IMR-90 (cell line): ENCODE data around the gene ZSCAN18. TPM values are rescaled to one million over a fixed set of nuclear protein-coding genes. Genes with fewer than 3 reads are reported as not detected.

Experiments used
- ATAC-seq: fragments of 200-7000 bp; cut with Tn5 transposase; 2 replicates; pipeline ENCODE4 v1.9.1; 2020; ENCODE audit warnings: low read depth, mild to moderate bottlenecking, moderate library complexity
- BruUV-seq: library from RNA; stranded (reverse); fragments of 400-500 nt; replicated peaks from 2 replicates; lab custom pipeline; 2021; lab: Mats Ljungman, UMichigan
- CTCF ChIA-PET: fragments of 300-600 bp; formaldehyde crosslinking; extraction: SDS; loops from one replicate; lab custom pipeline; 2021; ENCODE audit warnings: antibody characterized with exemption; lab: Yijun Ruan, JAX
- POLR2A ChIA-PET: fragments of 300-600 bp; sonication (Branson Sonifier 250); formaldehyde crosslinking; loops from one replicate; lab custom pipeline; 2022; ENCODE audit warnings: antibody characterized with exemption; ENCODE audit not compliant: unreplicated experiment; lab: Charles Lee
- DNase-seq: peaks from one replicate; pipeline ENCODE4 v3.0.0; 2013
- H2AFZ ChIP-seq: replicated peaks from 2 replicates; pipeline ENCODE3; 2013; ENCODE audit warnings: low read length, mild to moderate bottlenecking; ENCODE audit not compliant: poor library complexity
- H2AK5ac ChIP-seq: 2 replicates; pipeline ENCODE4 v1.6.1; 2013; ENCODE audit warnings: low read depth, low read length, inconsistent platforms
- H2AK9ac ChIP-seq: replicated peaks from 2 replicates; pipeline ENCODE3; 2013; ENCODE audit warnings: mild to moderate bottlenecking, low read depth, low read length, moderate library complexity; ENCODE audit not compliant: poor library complexity
- H2BK120ac ChIP-seq: 2 replicates; pipeline ENCODE4 v1.6.1; 2013; ENCODE audit warnings: low read depth, low read length, inconsistent platforms
- H2BK15ac ChIP-seq: 3 replicates; pipeline ENCODE4 v1.6.1; 2013; ENCODE audit warnings: low read depth, low read length, inconsistent platforms
- H2BK20ac ChIP-seq: 2 replicates; pipeline ENCODE4 v1.6.1; 2013; ENCODE audit warnings: low read depth, mild to moderate bottlenecking, inconsistent platforms, low read length, moderate library complexity
- H2BK5ac ChIP-seq: 2 replicates; pipeline ENCODE4 v1.6.1; 2013; ENCODE audit warnings: mild to moderate bottlenecking, low read depth, low read length, inconsistent platforms; ENCODE audit not compliant: poor library complexity, severe bottlenecking
- H3K14ac ChIP-seq: replicated peaks from 2 replicates; pipeline ENCODE4 v1.6.1; 2013; ENCODE audit warnings: low read depth, low read length, inconsistent platforms
- H3K18ac ChIP-seq: 2 replicates; pipeline ENCODE4 v1.6.1; 2013; ENCODE audit warnings: low read depth, low read length, control low read depth
- H3K23ac ChIP-seq: 2 replicates; pipeline ENCODE4 v1.6.1; 2013; ENCODE audit warnings: low read depth, low read length, inconsistent platforms
- H3K27ac ChIP-seq: 2 replicates; pipeline ENCODE4 v1.5.1; 2013; ENCODE audit warnings: mild to moderate bottlenecking, control low read depth, low read length; ENCODE audit not compliant: insufficient read depth
- H3K27me3 ChIP-seq: 2 replicates; pipeline ENCODE4 v1.6.1; 2013; ENCODE audit warnings: low read length; ENCODE audit not compliant: control insufficient read depth, insufficient read depth
- H3K36me3 ChIP-seq: 2 replicates; pipeline ENCODE4 v1.6.1; 2013; ENCODE audit warnings: low read length, mixed read lengths; ENCODE audit not compliant: control insufficient read depth, insufficient read depth
- H3K4ac ChIP-seq: 2 replicates; pipeline ENCODE4 v1.6.1; 2013; ENCODE audit warnings: low read depth, low read length, inconsistent platforms
- H3K4me1 ChIP-seq: 2 replicates; pipeline ENCODE4 v1.6.1; 2013; ENCODE audit warnings: low read length, mixed read lengths; ENCODE audit not compliant: control insufficient read depth, insufficient read depth
- H3K4me2 ChIP-seq: 2 replicates; pipeline ENCODE4 v1.6.1; 2013; ENCODE audit warnings: low read depth, mild to moderate bottlenecking, control low read depth, low read length, moderate library complexity
- H3K4me3 ChIP-seq: 2 replicates; pipeline ENCODE4 v1.5.1; 2013; ENCODE audit warnings: low read depth, mild to moderate bottlenecking, control low read depth, low read length, moderate library complexity; ENCODE audit not compliant: insufficient read depth
- H3K56ac ChIP-seq: 2 replicates; pipeline ENCODE4 v1.6.1; 2013; ENCODE audit warnings: low read length, inconsistent platforms; ENCODE audit not compliant: insufficient read depth; ENCODE audit errors: extremely low read depth
- H3K79me1 ChIP-seq, 2 experiments: 2 replicates each; pipeline ENCODE4 v1.6.1; 2013; ENCODE audit warnings: low read length in 2 of 2, inconsistent platforms in 1 of 2, low read depth in 1 of 2
- H3K9ac ChIP-seq: 2 replicates; pipeline ENCODE4 v1.6.1; 2013; ENCODE audit warnings: low read depth, low read length, control low read depth
- H3K9me1 ChIP-seq: 2 replicates; pipeline ENCODE4 v1.6.1; 2013; ENCODE audit warnings: low read length, inconsistent platforms; ENCODE audit not compliant: insufficient read depth
- H3K9me3 ChIP-seq: 2 replicates; pipeline ENCODE4 v1.6.1; 2013; ENCODE audit warnings: low read length; ENCODE audit not compliant: control insufficient read depth, insufficient read depth
- H4K20me1 ChIP-seq: 2 replicates; pipeline ENCODE4 v1.6.1; 2013; ENCODE audit warnings: low read length, inconsistent platforms; ENCODE audit not compliant: insufficient read depth
- H4K5ac ChIP-seq: 2 replicates; pipeline ENCODE4 v1.6.1; 2013; ENCODE audit warnings: mild to moderate bottlenecking, low read depth, low read length, control low read depth
- H4K8ac ChIP-seq, 2 experiments: 2 replicates each; pipeline ENCODE4 v1.6.1; 2013; ENCODE audit warnings: low read depth in 2 of 2, low read length in 2 of 2, control low read depth in 1 of 2, inconsistent platforms in 1 of 2
- H4K91ac ChIP-seq: 2 replicates; pipeline ENCODE4 v1.6.1; 2013; ENCODE audit warnings: low read depth, low read length, inconsistent platforms; ENCODE audit not compliant: insufficient read depth
- CHD1 ChIP-seq: IDR thresholded peaks from 2 replicates; pipeline ENCODE4 v1.6.1; 2012; ENCODE audit warnings: low read depth, low read length, improper control_type of control experiment
- FOS ChIP-seq: fragments of 150-350 bp; IDR thresholded peaks from 2 replicates; pipeline ENCODE4 v1.6.1; 2016; ENCODE audit warnings: low read depth, low read length
- RCOR1 ChIP-seq: IDR thresholded peaks from 2 replicates; pipeline ENCODE4 v1.6.1; 2012; ENCODE audit warnings: mild to moderate bottlenecking, low read length, improper control_type of control experiment; ENCODE audit not compliant: insufficient replicate concordance
- WGBS, 2 experiments: methylation state at CpG; one replicate each; pipeline versions ENCODE4 v1.1.5 to v1.1.7; 2013; ENCODE audit warnings: missing lambda C conversion rate in 2 of 2; ENCODE audit not compliant: insufficient read length in 1 of 2; ENCODE audit errors: extremely low coverage in 2 of 2; 5-methylcytosine and 5-hydroxymethylcytosine counted together
- dilution Hi-C: fragments of 300-500 bp; cut with HindIII; formaldehyde crosslinking; loops from one replicate; pipeline ENCODE4 v1.14.3; 2018; ENCODE audit warnings: low sequenced_read_pairs; ENCODE audit not compliant: unreplicated experiment
- in situ Hi-C: fragments of 300-500 bp; cut with MboI; formaldehyde crosslinking; loops from 3 replicates; pipeline ENCODE4 v1.14.3; 2019; ENCODE audit warnings: low sequenced_read_pairs, inconsistent platforms, mixed read lengths
- intact Hi-C: fragments of 100-400 bp; cut with micrococcal nuclease; formaldehyde crosslinking; loops from 2 replicates; pipeline ENCODE4 v1.10.0; 2022
- polyA plus RNA-seq, 3 experiments: library from polyadenylated mRNA; depleted of rRNA; stranded (reverse); fragments of >200 nt; gene quantifications; 2 replicates each; pipeline ENCODE4 v1.2.3, GENCODE V29; 2012; ENCODE audit warnings: low replicate concordance in 1 of 3
- total RNA-seq: library from RNA; depleted of rRNA; stranded (reverse); fragments of >200 nt; gene quantifications from 2 replicates; pipeline ENCODE4 v1.2.3, GENCODE V29; 2012
- TF ChIP-seq, protein P1 (sequence below): conservative IDR thresholded peaks from 2 replicates; pipeline ENCODE4 v1.5.1; 2012; ENCODE audit warnings: mild to moderate bottlenecking, low read depth, low read length, improper control_type of control experiment

ZSCAN18 gene
- total and polyA plus RNA-seq, 2 of the 4 experiments (the other 2 are of a cell fraction) = 3.0 to 8.2 TPM

DNA sequence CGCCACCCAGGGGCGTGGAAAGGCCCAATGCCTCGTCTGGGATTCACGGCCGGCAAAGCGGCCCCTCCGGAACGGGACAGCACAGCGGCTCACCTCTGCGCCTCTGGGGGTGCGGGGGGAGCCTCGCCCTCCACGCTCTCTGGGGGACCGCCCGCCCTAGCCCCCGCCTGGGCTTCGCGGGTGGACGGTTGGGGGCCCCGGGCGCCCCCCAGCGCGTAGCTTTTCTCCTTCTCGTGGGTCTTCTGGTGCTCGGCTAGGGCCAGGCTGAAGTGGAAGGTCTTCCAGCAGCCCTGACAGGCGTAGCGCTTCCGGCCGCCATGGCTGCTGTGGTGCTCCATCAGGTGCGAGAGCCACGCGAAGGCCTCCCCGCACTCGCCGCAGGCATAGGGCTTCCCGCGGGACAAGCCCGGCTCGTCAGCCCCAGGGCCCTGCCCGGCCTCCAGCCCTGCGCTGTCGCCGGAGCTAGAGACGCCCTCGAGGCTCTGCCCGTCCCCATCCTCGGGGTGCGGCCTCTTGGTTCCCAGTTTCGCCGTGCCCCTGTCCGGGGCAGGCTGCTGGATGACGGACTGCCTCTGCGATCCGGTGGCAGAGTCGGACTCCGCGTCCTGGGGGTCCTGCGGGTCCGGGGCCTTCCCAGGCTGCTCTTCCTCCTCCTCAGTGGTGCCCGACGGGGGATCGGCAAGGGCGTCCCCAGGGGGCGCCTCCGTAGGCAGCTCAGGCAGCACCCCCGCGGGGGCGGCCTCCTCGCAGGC lies 13.3 kb downstream of the ZSCAN18 start:
- POLR2A ChIA-PET = no interaction called here
- WGBS, 2 experiments = 96% methylated on average over 44 of the region's 69 CpGs; no CpG with 5 or more reads in 1 of the 2 experiments
- ATAC-seq = no peak

More for the DNA sequence above, 13.3 kb downstream of the ZSCAN18 start:
- H3K18ac ChIP-seq = no peak overlapping the region
- H3K79me1 ChIP-seq = no peaks in the 10 kb centered on the region
- no peak overlapping the region for H2AK5ac ChIP-seq
- no peak overlapping the region for H4K8ac ChIP-seq
- no peak for DNase-seq
- no peak overlapping the region for H2AFZ ChIP-seq
- H3K9me1 ChIP-seq = no peaks in the 10 kb centered on the region
- CTCF ChIA-PET = no interaction called here
- no peak overlapping the region for H3K14ac ChIP-seq
- H4K20me1 ChIP-seq = no peaks in the 10 kb centered on the region
- no peak overlapping the region for H2BK20ac ChIP-seq
- no peak overlapping the region for H3K4me2 ChIP-seq
- H3K27me3 ChIP-seq = no peaks in the 10 kb centered on the region
- no peak overlapping the region for H2AK9ac ChIP-seq
- in situ Hi-C loops (no loop called here), intact Hi-C loops (no loop called here), dilution Hi-C loops (no loop called here)
- H3K4me3 ChIP-seq = no peak overlapping the region
- no peak overlapping the region for H3K4ac ChIP-seq
- no peak overlapping the region for H3K23ac ChIP-seq
- H2BK120ac ChIP-seq = no peak overlapping the region
- H2BK15ac ChIP-seq = no peak overlapping the region
- H4K5ac ChIP-seq = no peak overlapping the region
- no peak overlapping the region for H3K27ac ChIP-seq
- BruUV-seq = no TSS peak
- no peak overlapping the region for H4K91ac ChIP-seq
- H3K9ac ChIP-seq = no peak overlapping the region
- H3K4me1 ChIP-seq = no peaks in the 10 kb centered on the region
- H3K9me3 ChIP-seq = peaks cover 81% of the 10 kb centered on the region
- no peak overlapping the region for H3K56ac ChIP-seq
- TF ChIP-seq, protein P1, sequence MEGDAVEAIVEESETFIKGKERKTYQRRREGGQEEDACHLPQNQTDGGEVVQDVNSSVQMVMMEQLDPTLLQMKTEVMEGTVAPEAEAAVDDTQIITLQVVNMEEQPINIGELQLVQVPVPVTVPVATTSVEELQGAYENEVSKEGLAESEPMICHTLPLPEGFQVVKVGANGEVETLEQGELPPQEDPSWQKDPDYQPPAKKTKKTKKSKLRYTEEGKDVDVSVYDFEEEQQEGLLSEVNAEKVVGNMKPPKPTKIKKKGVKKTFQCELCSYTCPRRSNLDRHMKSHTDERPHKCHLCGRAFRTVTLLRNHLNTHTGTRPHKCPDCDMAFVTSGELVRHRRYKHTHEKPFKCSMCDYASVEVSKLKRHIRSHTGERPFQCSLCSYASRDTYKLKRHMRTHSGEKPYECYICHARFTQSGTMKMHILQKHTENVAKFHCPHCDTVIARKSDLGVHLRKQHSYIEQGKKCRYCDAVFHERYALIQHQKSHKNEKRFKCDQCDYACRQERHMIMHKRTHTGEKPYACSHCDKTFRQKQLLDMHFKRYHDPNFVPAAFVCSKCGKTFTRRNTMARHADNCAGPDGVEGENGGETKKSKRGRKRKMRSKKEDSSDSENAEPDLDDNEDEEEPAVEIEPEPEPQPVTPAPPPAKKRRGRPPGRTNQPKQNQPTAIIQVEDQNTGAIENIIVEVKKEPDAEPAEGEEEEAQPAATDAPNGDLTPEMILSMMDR = no peak
- TF ChIP-seq FOS (no peak), CHD1 (no peak), RCOR1 (no peak)
- H3K36me3 ChIP-seq = peaks cover 29% of the 10 kb centered on the region
- no peak overlapping the region for H2BK5ac ChIP-seq
